Spleen (tissue), 11 donors: ENCODE data around the gene GHRH. TPM values are rescaled to one million over a fixed set of nuclear protein-coding genes. Genes with fewer than 3 reads are reported as not detected.
A peak's percentile ranks its signal among the peaks of the same experiment; 100 is the strongest.

Experiments
- DNase-seq: peaks from one replicate; pipeline ENCODE4 v3.0.0-alpha.2; 2020
- H3K27ac ChIP-seq, 8 donors: fragments of 200-600 bp; sonication (generic) in 7 of 8; 1 replicate in 4 of 8; 2 replicates in 4 of 8; pipeline versions ENCODE4 v1.5.0 to v1.8.0; 2016 to 2021; ENCODE audit warnings: inconsistent platforms in 4 of 8, mild to moderate bottlenecking in 4 of 8, moderate library complexity in 1 of 8
- H3K27me3 ChIP-seq, 7 donors: fragments of 200-600 bp; sonication (generic) in 6 of 7; replicated peaks in 1 of 7; 1 replicate in 4 of 7; 2 replicates in 3 of 7; pipeline versions ENCODE4 v1.5.0 to v1.8.0; 2016 to 2021; ENCODE audit warnings: inconsistent platforms in 3 of 7, mild to moderate bottlenecking in 1 of 7
- H3K36me3 ChIP-seq, 6 donors: fragments of 200-600 bp; sonication (generic) in 5 of 6; 1 replicate in 4 of 6; 2 replicates in 2 of 6; pipeline versions ENCODE4 v1.5.0 to v1.8.0; 2016 to 2021; ENCODE audit warnings: inconsistent platforms in 2 of 6
- H3K4me1 ChIP-seq, 6 donors: fragments of 200-600 bp; sonication (generic) in 5 of 6; 1 replicate in 3 of 6; 2 replicates in 3 of 6; pipeline versions ENCODE4 v1.5.0 to v1.8.0; 2016 to 2021; ENCODE audit warnings: inconsistent platforms in 3 of 6
- H3K4me3 ChIP-seq, 8 donors: fragments of 200-600 bp; sonication (generic) in 7 of 8; 1 replicate in 4 of 8; 2 replicates in 4 of 8; pipeline versions ENCODE4 v1.5.0 to v1.8.0; 2016 to 2021; ENCODE audit warnings: inconsistent platforms in 4 of 8, mild to moderate bottlenecking in 4 of 8, moderate library complexity in 2 of 8
- H3K9me3 ChIP-seq, 8 donors: fragments of 200-600 bp; sonication (generic) in 7 of 8; 1 replicate in 4 of 8; 2 replicates in 4 of 8; pipeline versions ENCODE4 v1.5.0 to v1.8.0; 2016 to 2021; ENCODE audit warnings: inconsistent platforms in 4 of 8
- CTCF ChIP-seq, 11 experiments: fragments of 200-600 bp in 7 of 11; fragments of 450-650 bp in 4 of 11; sonication (generic) in 4 of 11; IDR thresholded peaks in 8 of 11; conservative IDR thresholded peaks in 3 of 11; 1 replicate in 7 of 11; 2 replicates in 4 of 11; pipeline versions ENCODE4 v1.4.0 to v1.8.0; 2016 to 2021; ENCODE audit warnings: antibody characterized with exemption in 11 of 11, inconsistent platforms in 4 of 11, mild to moderate bottlenecking in 1 of 11
- POLR2A ChIP-seq, 3 donors: fragments of 450-650 bp; IDR thresholded peaks; one replicate each; pipeline ENCODE4 v1.5.1; 2017; ENCODE audit warnings: antibody characterized with exemption in 3 of 3, mild to moderate bottlenecking in 1 of 3
- POLR2AphosphoS5 ChIP-seq, 3 donors: sonication (generic); formaldehyde crosslinking; IDR thresholded peaks; one replicate each; pipeline ENCODE4 v1.5.1; 2017; ENCODE audit warnings: antibody characterized with exemption in 3 of 3
- WGBS, 5 donors: extraction: QIAGEN DNeasy Blood & Tissue Kit in 3 of 5; methylation state at CpG; one replicate each; pipeline versions ENCODE4 v1.1.5 to v1.1.7; 2013 to 2018; 5-methylcytosine and 5-hydroxymethylcytosine counted together
- intact Hi-C: fragments of 100-400 bp; cut with DNase I; formaldehyde crosslinking; loops from one replicate; pipeline ENCODE4 v1.15.0; 2023; ENCODE audit warnings: low total_unique reads
- polyA plus RNA-seq, 3 donors: library from polyadenylated mRNA; stranded (reverse); fragments of 200-250 nt; gene quantifications; one replicate each; pipeline ENCODE4 v1.2.1, GENCODE V29; 2013
- total RNA-seq, 7 donors: library from RNA; depleted of rRNA in 3 of 7; stranded (reverse); fragments of >200 nt in 3 of 7; fragmentation: NEBNext Ultra II Directional in 4 of 7; extraction: Animal tissue kit (Norgen Biotek cat#: 25700) in 4 of 7; gene quantifications; one replicate each; pipeline versions ENCODE4 v1.1.0 to v1.2.1, GENCODE V29; 2016 to 2021
- donor health status: healthy with polysubstance abuse.
- donor health status: DM: no; HTN: no; CAD: no; lungs with moderate emphysema.
- donor health status: DM: no; HTN: no; CAD: no.
- donor health status: Bipolar disorder and iron deficiency.
- donor health status: healthy.
- donor health status: DM: no; HTN: no; CAD: no.
- donor health status: DM: yes; HTN: yes; CAD: no.

The GHRH gene
- total and polyA plus RNA-seq, 10 donors = not detected

DNA sequence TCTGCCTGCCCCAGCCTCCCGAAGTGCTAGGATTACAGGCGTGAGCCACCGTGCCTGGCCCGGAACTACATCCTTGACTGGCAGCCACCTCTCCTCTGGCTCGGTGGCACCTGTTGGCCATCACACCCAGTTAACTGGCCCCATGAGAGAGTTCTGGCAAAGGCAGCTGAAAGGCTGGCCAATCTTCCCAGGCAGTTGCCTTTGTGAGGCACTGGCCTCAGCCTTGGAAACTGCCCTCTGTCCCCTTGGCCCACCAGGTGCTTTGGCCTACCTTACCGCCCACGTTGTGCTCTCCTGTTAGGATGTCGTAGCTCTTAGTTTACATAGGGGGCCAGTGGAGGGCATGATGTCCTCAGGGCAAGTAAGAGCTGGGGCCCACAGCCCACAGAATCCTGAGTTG is 18.2 kb upstream of the GHRH start:
- H3K27me3 ChIP-seq = peaks cover 0 to 7% (median 0%) of the 10 kb centered on the region in 7 donors
- peaks cover 6 to 32% (median 29%) of the 10 kb centered on the region in 6 donors for H3K4me1 ChIP-seq
- H3K9me3 ChIP-seq = no peaks in the 10 kb centered on the region
- no peak overlapping the region for H3K4me3 ChIP-seq
- H3K36me3 ChIP-seq = no peaks in the 10 kb centered on the region
- TF ChIP-seq CTCF (IDR thresholded peaks at IDR 0.05 in 8 of 11, conservative IDR thresholded peaks at IDR 0.05 in 3 of 11) (no peak), POLR2A (IDR thresholded peaks at IDR 0.05) (no peak), POLR2AphosphoS5 (IDR thresholded peaks at IDR 0.05) (no peak)
- intact Hi-C loops = loop anchor here (10.0 kb wide), 1 partner anchor 105 kb away; no protein-coding TSS in a partner anchor
- WGBS, 5 donors = 76 to 96% (median 83%) methylated on average over 7 to 8 of the region's 8 CpGs
- DNase-seq = no peak
- H3K27ac ChIP-seq = no peak overlapping the region

- TF ChIP-seq POLR2A (IDR thresholded peaks at IDR 0.05) (no peak), POLR2AphosphoS5 (IDR thresholded peaks at IDR 0.05) (no peak), CTCF (IDR thresholded peaks at IDR 0.05 in 8 of 11, conservative IDR thresholded peaks at IDR 0.05 in 3 of 11) (no peak)
- WGBS, 5 donors = 85 to 92% (median 90%) methylated on average over 12 of the region's 12 CpGs
- H3K27ac ChIP-seq = no peak overlapping the region
- no peak overlapping the region for H3K4me3 ChIP-seq
- H3K4me1 ChIP-seq = peaks cover 6 to 40% (median 34%) of the 10 kb centered on the region in 6 donors
- H3K36me3 ChIP-seq = no peaks in the 10 kb centered on the region
- no peak for DNase-seq
- H3K9me3 ChIP-seq = no peaks in the 10 kb centered on the region
- H3K27me3 ChIP-seq = peaks cover 0 to 7% (median 0%) of the 10 kb centered on the region in 7 donors
- intact Hi-C loops = loop anchor here (10.0 kb wide), 1 partner anchor 106 kb away; no protein-coding TSS in a partner anchor
Observed at GRCh38 chr20:37278966-37279590, 17.5 kb upstream of the GHRH start.

- Histone ChIP-seq H3K27me3 (peaks cover 0 to 1% (median 0%) of the 10 kb centered on the region in 7 donors), H3K27ac (peak overlapping the region in 5 of 8 donors; percentile 6 to 75 (median 69)), H3K4me3 (no peak overlapping the region), H3K9me3 (no peaks in the 10 kb centered on the region), H3K36me3 (no peaks in the 10 kb centered on the region), H3K4me1 (peaks cover 6 to 54% (median 35%) of the 10 kb centered on the region in 6 donors)
- no peak for TF ChIP-seq POLR2AphosphoS5 (IDR thresholded peaks at IDR 0.05)
- no peak for TF ChIP-seq POLR2A (IDR thresholded peaks at IDR 0.05)
- TF ChIP-seq CTCF (IDR thresholded peaks at IDR 0.05 in 8 of 11, conservative IDR thresholded peaks at IDR 0.05 in 3 of 11) = no peak
- intact Hi-C loops = loop anchor here (10.0 kb wide), 1 partner anchor 108 kb away; no protein-coding TSS in a partner anchor
- 30 to 51% (median 37%) methylated on average over 2 of the region's 2 CpGs for WGBS, 5 donors
- DNase-seq = no peak
Observed at GRCh38 chr20:37277253-37277593, 15.6 kb upstream of the GHRH start.

- DNase-seq = no peak
- Histone ChIP-seq H3K4me3 (no peak overlapping the region), H3K9me3 (no peaks in the 10 kb centered on the region), H3K36me3 (no peaks in the 10 kb centered on the region), H3K4me1 (peaks cover 6 to 55% (median 35%) of the 10 kb centered on the region in 6 donors), H3K27me3 (no peaks in the 10 kb centered on the region), H3K27ac (peak overlapping the region; percentile 2 to 75 (median 60))
- intact Hi-C loops = loop anchor here (10.0 kb wide), 1 partner anchor 108 kb away; no protein-coding TSS in a partner anchor
- WGBS, 5 donors = 14 to 22% (median 20%) methylated on average over 15 of the region's 15 CpGs
- TF ChIP-seq POLR2AphosphoS5 (IDR thresholded peaks at IDR 0.05) (no peak), CTCF (IDR thresholded peaks at IDR 0.05 in 8 of 11, conservative IDR thresholded peaks at IDR 0.05 in 3 of 11) (peak in 1 of 11 experiments; percentile 29)
Observed at GRCh38 chr20:37276494-37277252, 15.1 kb upstream of the GHRH start.
